Common myeloid progenitor, CD34-positive (primary cell): Measurements from ENCODE around the gene ENKD1.

ENCODE experiments used
- CTCF ChIA-PET: fragments of 350-600 bp; sonication (Branson Sonifier 250); formaldehyde crosslinking; loops from one replicate; lab custom pipeline; 2021; ENCODE audit warnings: antibody characterized with exemption; lab: Charles Lee
- POLR2A ChIA-PET: fragments of 350-600 bp; sonication (Branson Sonifier 250); formaldehyde crosslinking; loops from one replicate; lab custom pipeline; 2021; ENCODE audit warnings: antibody characterized with exemption; lab: Charles Lee
- DNase-seq, 3 donors: peaks; one replicate each; pipeline versions ENCODE4 v3.0.0 to v3.0.0-alpha.2; 2013
- H3K27ac ChIP-seq, 2 experiments: 1 replicate in 1 of 2; 2 replicates in 1 of 2; pipeline ENCODE4 v1.7.0; 2013; ENCODE audit warnings: inconsistent platforms in 2 of 2, low read length in 2 of 2, mild to moderate bottlenecking in 2 of 2, low read depth in 1 of 2, moderate library complexity in 1 of 2; ENCODE audit not compliant: severe bottlenecking in 2 of 2, insufficient read depth in 1 of 2, poor library complexity in 1 of 2
- H3K27me3 ChIP-seq, 5 experiments: replicated peaks in 2 of 5; 1 replicate in 3 of 5; 2 replicates in 2 of 5; pipeline versions ENCODE4 v1.6.1 to v1.7.0; 2013; ENCODE audit warnings: low read length in 4 of 5, mild to moderate bottlenecking in 2 of 5, moderate library complexity in 2 of 5, inconsistent platforms in 1 of 5; ENCODE audit not compliant: insufficient read depth in 5 of 5, control insufficient read depth in 4 of 5
- H3K36me3 ChIP-seq, 4 experiments: 1 replicate in 2 of 4; 2 replicates in 2 of 4; pipeline versions ENCODE4 v1.6.1 to v1.7.0; 2013; ENCODE audit warnings: low read length in 3 of 4, control low read depth in 1 of 4, mild to moderate bottlenecking in 1 of 4; ENCODE audit not compliant: control insufficient read depth in 4 of 4, insufficient read depth in 4 of 4
- H3K4me1 ChIP-seq, 4 experiments: 1 replicate in 3 of 4; 2 replicates in 1 of 4; pipeline versions ENCODE4 v1.6.1 to v1.7.1; 2013; ENCODE audit warnings: low read length in 3 of 4, mild to moderate bottlenecking in 3 of 4, control low read depth in 1 of 4, inconsistent platforms in 1 of 4, moderate library complexity in 1 of 4; ENCODE audit not compliant: control insufficient read depth in 4 of 4, insufficient read depth in 4 of 4; ENCODE audit errors: control extremely low read depth in 1 of 4
- H3K4me3 ChIP-seq, 7 experiments: 1 replicate in 4 of 7; 2 replicates in 3 of 7; pipeline versions ENCODE4 v1.5.1 to v1.7.0; 2013; ENCODE audit warnings: mild to moderate bottlenecking in 7 of 7, low read length in 6 of 7, moderate library complexity in 6 of 7, inconsistent platforms in 2 of 7, low read depth in 2 of 7, control low read depth in 1 of 7; ENCODE audit not compliant: insufficient read depth in 4 of 7, control insufficient read depth in 1 of 7; ENCODE audit errors: extremely low read depth in 1 of 7
- H3K9me3 ChIP-seq, 5 experiments: 1 replicate in 4 of 5; 2 replicates in 1 of 5; pipeline versions ENCODE4 v1.6.1 to v1.7.1; 2013; ENCODE audit warnings: low read length in 4 of 5, mild to moderate bottlenecking in 2 of 5, inconsistent platforms in 1 of 5, low read depth in 1 of 5, moderate library complexity in 1 of 5; ENCODE audit not compliant: control insufficient read depth in 4 of 5, insufficient read depth in 2 of 5; ENCODE audit errors: control extremely low read depth in 1 of 5
- WGBS: methylation state at CpG from one replicate; pipeline ENCODE4 v1.1.5; 2013; ENCODE audit not compliant: insufficient coverage; 5-methylcytosine and 5-hydroxymethylcytosine counted together

ENKD1 gene

GRCh38 chr16:67641779-67642708 is 24.5 kb downstream of the ENKD1 start:
- Histone ChIP-seq H3K27ac (no peak overlapping the region), H3K9me3 (no peaks in the 10 kb centered on the region), H3K36me3 (peaks cover 9 to 38% (median 23%) of the 10 kb centered on the region in 4 experiments), H3K27me3 (no peaks in the 10 kb centered on the region), H3K4me3 (no peak overlapping the region), H3K4me1 (peaks cover 0 to 22% (median 18%) of the 10 kb centered on the region in 4 experiments)
- POLR2A ChIA-PET: interaction anchor here (1.1 kb wide), 1 partner anchor 94 kb away, joined by 4 read pairs; no protein-coding TSS in a partner anchor
- CTCF ChIA-PET: interaction anchor here (0.6 to 12.2 kb wide), 12 partner anchors 9 to 148 kb away, joined by 3 to 113 read pairs (median 4); partner anchors contain the start of genes C16orf86, CTCF and ENKD1
- WGBS: 88% methylated on average over 10 of the region's 10 CpGs
- DNase-seq: no peak

GRCh38 chr16:67637625-67638024 is 28.9 kb downstream of the ENKD1 start:
- Histone ChIP-seq H3K4me3 (no peak overlapping the region), H3K27ac (no peak overlapping the region), H3K9me3 (no peaks in the 10 kb centered on the region), H3K36me3 (peaks cover 20 to 56% (median 36%) of the 10 kb centered on the region in 4 experiments), H3K27me3 (no peaks in the 10 kb centered on the region), H3K4me1 (no peaks in the 10 kb centered on the region)
- CTCF ChIA-PET: interaction anchor here (1.6 to 2.7 kb wide), 3 partner anchors 90 to 122 kb away, joined by 3 to 16 read pairs (median 13); no protein-coding TSS in a partner anchor
- WGBS: 99% methylated on average over 12 of the region's 12 CpGs
- DNase-seq: no peak
- POLR2A ChIA-PET: no interaction called here

- CTCF ChIA-PET: interaction anchor here (1.8 to 2.7 kb wide), 2 partner anchors 19 to 116 kb away, joined by 4 to 16 read pairs; no protein-coding TSS in a partner anchor
These were observed 29.8 kb downstream of the ENKD1 start for GRCh38 chr16:67636713-67637112.

GRCh38 chr16:67632415-67633172 is 34.0 kb downstream of the ENKD1 start:
- H3K36me3 ChIP-seq: peaks cover 21 to 78% (median 52%) of the 10 kb centered on the region in 4 experiments
- ChIA-PET CTCF (interaction anchor here (0.7 to 3.4 kb wide), 7 partner anchors 7 to 112 kb away, joined by 3 to 27 read pairs (median 4); partner anchors contain the start of genes CARMIL2 and RIPOR1), POLR2A (no interaction called here)

More at GRCh38 chr16:67636713-67637112, 29.8 kb downstream of the ENKD1 start:
- peaks cover 22 to 66% (median 43%) of the 10 kb centered on the region in 4 experiments for H3K36me3 ChIP-seq
- POLR2A ChIA-PET: no interaction called here
- no peak overlapping the region for H3K27ac ChIP-seq
- H3K4me1 ChIP-seq: no peaks in the 10 kb centered on the region
- WGBS: 98% methylated on average over 7 of the region's 8 CpGs
- no peak overlapping the region for H3K4me3 ChIP-seq
- H3K27me3 ChIP-seq: no peaks in the 10 kb centered on the region
- H3K9me3 ChIP-seq: no peaks in the 10 kb centered on the region
- no peak for DNase-seq

GRCh38 chr16:67628216-67628615 is 38.3 kb downstream of the ENKD1 start:
- ChIA-PET POLR2A (interaction anchor here (0.6 kb wide), 1 partner anchor 27 kb away, joined by 4 read pairs; no protein-coding TSS in a partner anchor), CTCF (interaction anchor here (2.3 kb wide), 1 partner anchor 16 kb away, joined by 8 read pairs; the partner anchor contains the start of gene CARMIL2)

More at GRCh38 chr16:67632415-67633172, 34.0 kb downstream of the ENKD1 start:
- WGBS: 98% methylated on average over 5 of the region's 7 CpGs
- no peak overlapping the region for H3K27ac ChIP-seq
- no peaks in the 10 kb centered on the region for H3K4me1 ChIP-seq
- no peaks in the 10 kb centered on the region for H3K27me3 ChIP-seq
- no peaks in the 10 kb centered on the region for H3K9me3 ChIP-seq
- H3K4me3 ChIP-seq: no peak overlapping the region
- DNase-seq: no peak

GRCh38 chr16:67613808-67614207 is 52.7 kb downstream of the ENKD1 start:
- Histone ChIP-seq H3K4me1 (no peaks in the 10 kb centered on the region), H3K4me3 (no peak overlapping the region), H3K36me3 (peaks cover 18 to 68% (median 49%) of the 10 kb centered on the region in 4 experiments), H3K27ac (no peak overlapping the region), H3K9me3 (no peaks in the 10 kb centered on the region), H3K27me3 (no peaks in the 10 kb centered on the region)
- ChIA-PET CTCF (interaction anchor here (0.5 to 2.6 kb wide), 7 partner anchors 14 to 93 kb away, joined by 3 to 13 read pairs (median 5); partner anchors contain the start of gene CARMIL2), POLR2A (no interaction called here)
- 100% methylated on average over 10 of the region's 10 CpGs for WGBS
- peak; percentile 11 to 23 (median 22) for DNase-seq

More at GRCh38 chr16:67628216-67628615, 38.3 kb downstream of the ENKD1 start:
- Histone ChIP-seq H3K4me1 (no peaks in the 10 kb centered on the region), H3K36me3 (peaks cover 25 to 80% (median 52%) of the 10 kb centered on the region in 4 experiments), H3K9me3 (no peaks in the 10 kb centered on the region), H3K4me3 (no peak overlapping the region), H3K27me3 (no peaks in the 10 kb centered on the region), H3K27ac (no peak overlapping the region)
- no peak for DNase-seq
- WGBS: 99% methylated on average over 13 of the region's 14 CpGs
